ENCODE results near the gene CAPN6.

Gene CAPN6

GRCh38 chrX:111207851-111208250, 62.4 kb downstream of the CAPN6 start:
- H4K20me1 ChIP-seq (ENCODE audit: control insufficient read depth, insufficient read depth, low read depth, low read length) = no peaks in the 10 kb centered on the region
- no peaks in the 10 kb centered on the region for H3K9me2 ChIP-seq (replicated peaks; ENCODE audit: control insufficient read depth, low read length)
- no peaks in the 10 kb centered on the region for H3K4me1 ChIP-seq (ENCODE audit: control insufficient read depth, low read length)
- H3K4me3 ChIP-seq (ENCODE audit: low read length) = no peak overlapping the region
- H3K27ac ChIP-seq (ENCODE audit: low read depth, low read length) = no peak overlapping the region
- no peaks in the 10 kb centered on the region for H3K79me2 ChIP-seq (ENCODE audit: control insufficient read depth, low read length)
- H3F3A ChIP-seq (ENCODE audit: control insufficient read depth, insufficient read depth) = no peaks in the 10 kb centered on the region
- no peaks in the 10 kb centered on the region for H3K36me3 ChIP-seq (ENCODE audit: control insufficient read depth, low read length)
- no peak overlapping the region for H3K4me2 ChIP-seq (ENCODE audit: low read length)
- no peaks in the 10 kb centered on the region for H3K9me3 ChIP-seq (ENCODE audit: control insufficient read depth, insufficient read depth, low read length)
- TF ChIP-seq CTCF (IDR thresholded peaks at IDR 0.05; ENCODE audit: low read depth, low read length, poor library complexity, severe bottlenecking) (no peak), EZH2phosphoT487 (IDR thresholded peaks at IDR 0.05; ENCODE audit: borderline replicate concordance, low read length) (no peak)
- no peaks in the 10 kb centered on the region for H3K27me3 ChIP-seq (ENCODE audit: control insufficient read depth, low read length)

GRCh38 chrX:111200327-111200726, 70.0 kb downstream of the CAPN6 start:
- H3F3A ChIP-seq (ENCODE audit: control insufficient read depth, insufficient read depth) = no peaks in the 10 kb centered on the region
- H3K27ac ChIP-seq (ENCODE audit: low read depth, low read length) = no peak overlapping the region
- H3K79me2 ChIP-seq (ENCODE audit: control insufficient read depth, low read length) = no peaks in the 10 kb centered on the region
- no peaks in the 10 kb centered on the region for H3K9me2 ChIP-seq (replicated peaks; ENCODE audit: control insufficient read depth, low read length)
- no peak overlapping the region for H3K4me2 ChIP-seq (ENCODE audit: low read length)
- no peaks in the 10 kb centered on the region for H3K4me1 ChIP-seq (ENCODE audit: control insufficient read depth, low read length)
- H3K4me3 ChIP-seq (ENCODE audit: low read length) = no peak overlapping the region
- no peaks in the 10 kb centered on the region for H4K20me1 ChIP-seq (ENCODE audit: control insufficient read depth, insufficient read depth, low read depth, low read length)
- no peaks in the 10 kb centered on the region for H3K9me3 ChIP-seq (ENCODE audit: control insufficient read depth, insufficient read depth, low read length)
- no peaks in the 10 kb centered on the region for H3K27me3 ChIP-seq (ENCODE audit: control insufficient read depth, low read length)
- TF ChIP-seq EZH2phosphoT487 (IDR thresholded peaks at IDR 0.05; ENCODE audit: borderline replicate concordance, low read length) = no peak
- no peak for TF ChIP-seq CTCF (IDR thresholded peaks at IDR 0.05; ENCODE audit: low read depth, low read length, poor library complexity, severe bottlenecking)
- no peaks in the 10 kb centered on the region for H3K36me3 ChIP-seq (ENCODE audit: control insufficient read depth, low read length)

- H3K79me2 ChIP-seq (ENCODE audit: control insufficient read depth, low read length) = no peaks in the 10 kb centered on the region
- no peak overlapping the region for H3K4me2 ChIP-seq (ENCODE audit: low read length)
- no peak overlapping the region for H3K27ac ChIP-seq (ENCODE audit: low read depth, low read length)
- no peaks in the 10 kb centered on the region for H3K9me3 ChIP-seq (ENCODE audit: control insufficient read depth, insufficient read depth, low read length)
- H3K36me3 ChIP-seq (ENCODE audit: control insufficient read depth, low read length) = no peaks in the 10 kb centered on the region
- no peaks in the 10 kb centered on the region for H3K27me3 ChIP-seq (ENCODE audit: control insufficient read depth, low read length)
- H3K4me1 ChIP-seq (ENCODE audit: control insufficient read depth, low read length) = no peaks in the 10 kb centered on the region
- H3K9me2 ChIP-seq (replicated peaks; ENCODE audit: control insufficient read depth, low read length) = no peaks in the 10 kb centered on the region
- no peaks in the 10 kb centered on the region for H3F3A ChIP-seq (ENCODE audit: control insufficient read depth, insufficient read depth)
- H4K20me1 ChIP-seq (ENCODE audit: control insufficient read depth, insufficient read depth, low read depth, low read length) = no peaks in the 10 kb centered on the region
- TF ChIP-seq CTCF (IDR thresholded peaks at IDR 0.05; ENCODE audit: low read depth, low read length, poor library complexity, severe bottlenecking) (no peak), EZH2phosphoT487 (IDR thresholded peaks at IDR 0.05; ENCODE audit: borderline replicate concordance, low read length) (no peak)
- no peak overlapping the region for H3K4me3 ChIP-seq (ENCODE audit: low read length)
Measured at GRCh38 chrX:111199505-111199904, 70.8 kb downstream of the CAPN6 start.

Measured in DOHH2 (cell line).